ENCODE measurements around the gene DONSON. TPM values are rescaled to one million over a fixed set of nuclear protein-coding genes. Genes with fewer than 3 reads are reported as not detected.
A peak's percentile ranks its signal among the peaks of the same experiment; 100 is the strongest.

The DONSON gene
- total and polyA plus RNA-seq, 4 donors = 5.3 to 11.6 (median 8.0) TPM

- H3K27me3 ChIP-seq (ENCODE audit: control insufficient read depth in 3 of 3, insufficient read depth in 3 of 3, low read length in 2 of 3) = no peaks in the 10 kb centered on the region
- peak in 2 of 3 donors; percentile 32 to 45 for DNase-seq
- ATAC-seq (ENCODE audit: insufficient read depth, low FRiP score) = no peak
- H3K36me3 ChIP-seq (ENCODE audit: control insufficient read depth in 4 of 4, insufficient read depth in 4 of 4, low read length in 4 of 4) = peaks cover 4 to 23% (median 9%) of the 10 kb centered on the region in 4 donors
- WGBS, 2 donors = 47% methylated on average over 19 of the region's 19 CpGs
- no peak for TF ChIP-seq CTCF (IDR thresholded peaks at IDR 0.05; ENCODE audit: control extremely low read depth, extremely low read depth)
- H3K4me3 ChIP-seq = peak overlapping the region; percentile 74
- no peaks in the 10 kb centered on the region for H3K9me3 ChIP-seq (ENCODE audit: control insufficient read depth in 4 of 4, insufficient read depth in 3 of 4, low read length in 3 of 4)
- H3K4me1 ChIP-seq (ENCODE audit: control insufficient read depth in 5 of 5, insufficient read depth in 5 of 5, low read length in 5 of 5) = peaks cover 0 to 24% (median 6%) of the 10 kb centered on the region in 5 donors
- H3K9ac ChIP-seq (ENCODE audit: insufficient read depth in 1 of 2, low read length in 2 of 2) = peak overlapping the region; percentile 98 to 100
- H3K27ac ChIP-seq (ENCODE audit: low read depth in 1 of 2, low read length in 1 of 2) = peak overlapping the region; percentile 83 to 99
Measured at GRCh38 chr21:33541105-33541711, 47.3 kb downstream of the DONSON start.

DNA sequence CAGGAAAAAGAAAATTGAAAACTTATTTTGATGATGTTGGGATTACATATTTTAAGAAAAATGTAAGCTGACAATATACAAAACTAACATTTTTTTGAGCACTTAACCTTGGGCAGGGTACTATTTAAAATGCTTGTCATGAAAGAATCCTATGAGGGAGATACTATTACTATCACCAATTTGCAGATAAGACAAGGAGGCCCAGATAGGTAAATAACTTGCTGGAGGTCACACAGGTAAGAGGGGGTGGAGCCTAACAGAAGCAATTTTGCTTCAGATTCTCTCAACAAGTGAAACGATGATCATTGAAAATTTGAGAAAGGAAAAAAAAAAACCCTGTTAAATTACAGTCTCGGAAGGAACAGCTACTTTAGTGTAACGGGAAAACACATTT, 47.8 kb downstream of the DONSON start:
- no peak for TF ChIP-seq CTCF (IDR thresholded peaks at IDR 0.05; ENCODE audit: control extremely low read depth, extremely low read depth)
- Histone ChIP-seq H3K27me3 (ENCODE audit: control insufficient read depth in 3 of 3, insufficient read depth in 3 of 3, low read length in 2 of 3) (no peaks in the 10 kb centered on the region), H3K4me3 (no peak overlapping the region), H3K36me3 (ENCODE audit: control insufficient read depth in 4 of 4, insufficient read depth in 4 of 4, low read length in 4 of 4) (peaks cover 5 to 25% (median 9%) of the 10 kb centered on the region in 4 donors), H3K4me1 (ENCODE audit: control insufficient read depth in 5 of 5, insufficient read depth in 5 of 5, low read length in 5 of 5) (peaks cover 0 to 23% (median 6%) of the 10 kb centered on the region in 5 donors), H3K9ac (ENCODE audit: insufficient read depth in 1 of 2, low read length in 2 of 2) (peak overlapping the region in 1 of 2 donors; percentile 53), H3K9me3 (ENCODE audit: control insufficient read depth in 4 of 4, insufficient read depth in 3 of 4, low read length in 3 of 4) (no peaks in the 10 kb centered on the region), H3K27ac (ENCODE audit: low read depth in 1 of 2, low read length in 1 of 2) (no peak overlapping the region)
- no peak for ATAC-seq (ENCODE audit: insufficient read depth, low FRiP score)
- no peak for DNase-seq
- 72 to 74% methylated on average over 3 of the region's 3 CpGs for whole genome bisulfite sequencing, 2 donors

DNA sequence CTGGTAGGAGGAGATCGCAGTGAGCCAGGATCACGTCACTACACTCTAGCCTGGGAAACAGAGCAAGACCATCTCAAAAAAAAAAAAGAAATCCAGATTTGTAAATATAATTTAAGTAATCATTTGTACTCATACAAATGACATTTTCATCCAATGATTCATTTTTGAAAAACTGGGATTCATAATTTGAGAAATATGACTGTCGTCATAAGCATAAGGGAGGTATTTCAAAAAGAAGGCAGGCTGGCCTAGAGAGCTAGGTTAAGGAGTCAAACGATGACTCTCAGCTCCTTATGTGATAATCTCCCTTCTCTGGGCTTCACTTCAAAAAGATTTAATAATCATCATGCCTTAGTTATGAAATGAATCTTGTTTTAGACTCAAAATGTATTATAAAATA, 48.9 kb downstream of the DONSON start:
- DNase-seq = no peak
- Histone ChIP-seq H3K9me3 (ENCODE audit: control insufficient read depth in 4 of 4, insufficient read depth in 3 of 4, low read length in 3 of 4) (no peaks in the 10 kb centered on the region), H3K36me3 (ENCODE audit: control insufficient read depth in 4 of 4, insufficient read depth in 4 of 4, low read length in 4 of 4) (peaks cover 6 to 25% (median 11%) of the 10 kb centered on the region in 4 donors), H3K4me1 (ENCODE audit: control insufficient read depth in 5 of 5, insufficient read depth in 5 of 5, low read length in 5 of 5) (peaks cover 0 to 13% (median 6%) of the 10 kb centered on the region in 5 donors), H3K27me3 (ENCODE audit: control insufficient read depth in 3 of 3, insufficient read depth in 3 of 3, low read length in 2 of 3) (no peaks in the 10 kb centered on the region), H3K9ac (ENCODE audit: insufficient read depth in 1 of 2, low read length in 2 of 2) (no peak overlapping the region), H3K27ac (ENCODE audit: low read depth in 1 of 2, low read length in 1 of 2) (no peak overlapping the region), H3K4me3 (no peak overlapping the region)
- 84 to 87% methylated on average over 4 of the region's 4 CpGs for WGBS, 2 donors
- ATAC-seq (ENCODE audit: insufficient read depth, low FRiP score) = no peak
- TF ChIP-seq CTCF (IDR thresholded peaks at IDR 0.05; ENCODE audit: control extremely low read depth, extremely low read depth) = no peak
